Progenitor cell of endocrine pancreas (in vitro differentiated cells): ENCODE results near the gene GALNTL6. TPM values are rescaled to one million over a fixed set of nuclear protein-coding genes. Genes with fewer than 3 reads are reported as not detected.

ENCODE experiments used
- DNase-seq: peaks from one replicate; pipeline ENCODE4 v3.0.0; 2021; ENCODE audit warnings: low spot score; ENCODE audit not compliant: unreplicated experiment
- H3K27ac Mint-ChIP-seq: 2 replicates; pipeline ENCODE4 v1.8.0; 2021; ENCODE audit warnings: mild to moderate bottlenecking, moderate library complexity, mixed read lengths
- H3K27me3 Mint-ChIP-seq: 2 replicates; pipeline ENCODE4 v1.8.0; 2021; ENCODE audit warnings: mixed read lengths
- H3K36me3 Mint-ChIP-seq: 2 replicates; pipeline ENCODE4 v1.8.0; 2022; ENCODE audit warnings: mixed read lengths; ENCODE audit not compliant: insufficient read depth
- H3K4me1 Mint-ChIP-seq: 2 replicates; pipeline ENCODE4 v1.8.0; 2021; ENCODE audit warnings: low read depth, mixed read lengths
- H3K4me3 Mint-ChIP-seq: 2 replicates; pipeline ENCODE4 v1.8.0; 2021; ENCODE audit warnings: low read depth, mild to moderate bottlenecking, moderate library complexity, mixed read lengths
- H3K9me3 Mint-ChIP-seq: 2 replicates; pipeline ENCODE4 v1.8.0; 2021; ENCODE audit warnings: low read depth, mixed read lengths
- total RNA-seq: library from RNA; stranded (reverse); gene quantifications from 2 replicates; pipeline ENCODE4 v1.2.1, GENCODE V29; 2021
- TF ChIP-seq, protein P1 (sequence below): fragments of 200-600 bp; sonication (generic); IDR thresholded peaks from one replicate; pipeline ENCODE4 v1.5.0; 2021; ENCODE audit warnings: antibody characterized with exemption, mild to moderate bottlenecking; ENCODE audit not compliant: unreplicated experiment

GALNTL6 gene
- total RNA-seq, 1 donor from 2014 or later = 0.14 TPM

DNA sequence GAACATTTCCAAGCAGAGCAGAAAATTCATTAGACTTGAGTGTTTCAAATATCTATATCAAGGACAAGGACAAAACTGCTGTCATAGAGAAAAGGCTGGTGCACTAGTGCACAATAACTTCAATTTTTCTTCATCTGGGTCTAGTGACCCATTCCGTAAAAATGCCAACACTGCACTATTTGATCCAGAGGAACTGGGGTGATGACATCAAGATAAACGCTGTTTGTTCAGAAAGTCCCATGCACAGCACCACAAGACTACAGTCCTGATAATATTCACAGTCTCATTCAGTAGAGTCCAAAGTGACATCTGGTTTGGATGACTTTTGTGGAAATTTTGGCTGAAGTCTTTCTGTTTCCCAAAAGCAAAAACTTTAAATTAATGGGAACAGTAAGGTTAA lies 1051.9 kb downstream of the GALNTL6 start:
- H3K36me3 Mint-ChIP-seq = peaks cover 7% of the 10 kb centered on the region
- H3K4me1 Mint-ChIP-seq = peaks cover 15% of the 10 kb centered on the region
- DNase-seq = no peak
- TF ChIP-seq, protein P1, sequence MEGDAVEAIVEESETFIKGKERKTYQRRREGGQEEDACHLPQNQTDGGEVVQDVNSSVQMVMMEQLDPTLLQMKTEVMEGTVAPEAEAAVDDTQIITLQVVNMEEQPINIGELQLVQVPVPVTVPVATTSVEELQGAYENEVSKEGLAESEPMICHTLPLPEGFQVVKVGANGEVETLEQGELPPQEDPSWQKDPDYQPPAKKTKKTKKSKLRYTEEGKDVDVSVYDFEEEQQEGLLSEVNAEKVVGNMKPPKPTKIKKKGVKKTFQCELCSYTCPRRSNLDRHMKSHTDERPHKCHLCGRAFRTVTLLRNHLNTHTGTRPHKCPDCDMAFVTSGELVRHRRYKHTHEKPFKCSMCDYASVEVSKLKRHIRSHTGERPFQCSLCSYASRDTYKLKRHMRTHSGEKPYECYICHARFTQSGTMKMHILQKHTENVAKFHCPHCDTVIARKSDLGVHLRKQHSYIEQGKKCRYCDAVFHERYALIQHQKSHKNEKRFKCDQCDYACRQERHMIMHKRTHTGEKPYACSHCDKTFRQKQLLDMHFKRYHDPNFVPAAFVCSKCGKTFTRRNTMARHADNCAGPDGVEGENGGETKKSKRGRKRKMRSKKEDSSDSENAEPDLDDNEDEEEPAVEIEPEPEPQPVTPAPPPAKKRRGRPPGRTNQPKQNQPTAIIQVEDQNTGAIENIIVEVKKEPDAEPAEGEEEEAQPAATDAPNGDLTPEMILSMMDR = no peak
- peaks cover 15% of the 10 kb centered on the region for H3K9me3 Mint-ChIP-seq
- peaks cover 3% of the 10 kb centered on the region for H3K27me3 Mint-ChIP-seq
- no peak overlapping the region for H3K27ac Mint-ChIP-seq
- H3K4me3 Mint-ChIP-seq = no peak overlapping the region

DNA sequence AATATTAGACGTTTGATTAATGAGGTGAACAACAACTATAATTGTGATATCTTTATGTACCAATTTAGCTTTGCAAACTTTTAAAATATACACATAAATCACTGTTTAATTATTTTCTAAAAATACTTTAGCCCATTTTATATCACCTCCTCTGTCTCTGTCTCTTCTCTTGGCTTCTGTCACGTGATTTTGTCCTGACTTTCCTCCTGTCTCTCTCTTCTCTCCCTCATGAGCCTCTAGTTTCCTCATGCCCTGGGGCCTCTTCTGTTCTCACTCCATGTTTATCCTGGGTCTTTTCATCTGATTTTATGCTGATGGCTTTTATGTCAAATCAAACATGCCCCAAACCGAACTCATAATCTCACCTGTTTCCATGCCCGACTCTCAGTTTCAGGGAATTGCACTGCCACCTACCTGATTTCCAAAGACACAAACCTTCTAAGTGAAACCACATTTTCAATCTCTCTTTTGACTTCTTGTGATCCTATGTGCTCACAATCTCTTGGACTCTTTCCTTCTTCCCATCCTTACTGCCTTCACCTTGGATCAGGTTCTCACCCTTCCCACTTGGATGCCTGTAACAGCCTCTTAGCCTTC lies 1052.4 kb downstream of the GALNTL6 start:
- Mint-ChIP-seq H3K27ac (no peak overlapping the region), H3K36me3 (peaks cover 7% of the 10 kb centered on the region), H3K4me1 (peaks cover 15% of the 10 kb centered on the region), H3K27me3 (peaks cover 3% of the 10 kb centered on the region), H3K9me3 (peaks cover 15% of the 10 kb centered on the region), H3K4me3 (no peak overlapping the region)
- TF ChIP-seq, protein P1 = no peak
- DNase-seq = no peak

DNA sequence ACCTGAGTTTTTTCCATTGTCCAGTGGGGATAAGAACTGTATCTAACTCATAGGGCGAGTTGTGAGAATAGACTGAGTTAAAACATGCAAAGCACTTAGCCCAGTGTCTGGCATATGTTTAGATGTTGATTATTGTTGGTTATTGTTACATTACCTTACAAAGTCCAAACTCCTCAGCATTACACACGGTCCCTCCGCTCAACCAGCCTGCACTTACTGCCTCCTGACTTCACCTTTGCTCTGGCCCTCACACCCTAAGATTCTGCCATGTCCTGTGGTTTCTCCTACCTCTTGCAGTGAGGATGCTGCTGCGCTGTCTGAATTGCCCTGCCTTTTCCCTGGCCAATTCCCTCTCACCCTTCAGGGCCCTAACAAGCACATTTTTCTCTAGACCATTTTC lies 1053.2 kb downstream of the GALNTL6 start:
- no peak for DNase-seq
- Mint-ChIP-seq H3K27ac (no peak overlapping the region), H3K9me3 (peaks cover 15% of the 10 kb centered on the region), H3K36me3 (peaks cover 7% of the 10 kb centered on the region), H3K4me1 (peaks cover 15% of the 10 kb centered on the region), H3K4me3 (no peak overlapping the region), H3K27me3 (peaks cover 3% of the 10 kb centered on the region)
- TF ChIP-seq, protein P1 = no peak

DNA sequence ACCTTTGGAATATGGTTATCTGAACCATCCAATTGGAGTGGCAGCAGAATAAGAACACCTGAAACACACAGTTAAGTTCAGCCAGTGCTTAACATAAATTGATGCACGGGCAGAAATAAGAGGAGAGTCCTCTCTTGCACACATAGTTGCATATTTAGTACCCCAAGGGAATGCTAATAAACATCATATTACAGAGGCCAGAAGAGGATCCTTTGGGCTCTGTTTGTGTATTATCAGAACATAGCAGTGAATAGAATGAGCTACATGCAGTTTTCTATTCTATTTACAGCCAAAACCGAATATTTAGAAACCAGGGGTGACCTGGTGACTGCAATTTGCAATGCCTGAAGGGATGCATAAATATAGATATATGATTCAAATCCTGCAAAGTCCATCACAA lies 1054.6 kb downstream of the GALNTL6 start:
- DNase-seq = no peak
- H3K4me3 Mint-ChIP-seq = no peak overlapping the region
- H3K27me3 Mint-ChIP-seq = peaks cover 3% of the 10 kb centered on the region
- peaks cover 8% of the 10 kb centered on the region for H3K9me3 Mint-ChIP-seq
- peaks cover 4% of the 10 kb centered on the region for H3K36me3 Mint-ChIP-seq
- TF ChIP-seq, protein P1 = no peak
- H3K4me1 Mint-ChIP-seq = peaks cover 15% of the 10 kb centered on the region
- no peak overlapping the region for H3K27ac Mint-ChIP-seq

DNA sequence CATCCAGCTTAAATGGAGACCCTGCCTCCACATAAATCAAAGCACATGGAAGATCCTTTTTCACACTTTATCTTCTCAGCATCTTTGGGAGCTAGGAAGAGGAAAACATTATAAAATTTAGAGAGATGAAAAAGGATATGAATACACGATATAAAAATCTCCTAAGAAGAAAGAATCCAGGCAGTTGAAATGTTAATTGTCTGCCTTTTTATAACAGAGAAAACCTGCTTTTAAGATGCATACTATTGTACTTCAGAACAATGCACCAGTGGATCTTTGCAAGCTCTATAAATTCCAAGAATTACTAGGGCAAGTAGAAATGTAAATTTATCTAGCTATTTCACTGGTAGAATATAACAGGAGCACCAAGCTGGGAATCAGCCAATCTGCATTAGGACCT lies 1055.1 kb downstream of the GALNTL6 start:
- Mint-ChIP-seq H3K27me3 (peaks cover 3% of the 10 kb centered on the region), H3K36me3 (peaks cover 4% of the 10 kb centered on the region), H3K9me3 (peaks cover 7% of the 10 kb centered on the region), H3K4me3 (no peak overlapping the region), H3K4me1 (peaks cover 15% of the 10 kb centered on the region), H3K27ac (no peak overlapping the region)
- TF ChIP-seq, protein P1 = no peak
- DNase-seq = no peak
